Astrocyte (in vitro differentiated cells and primary cell): ENCODE measurements around the gene ASAH2.

Source experiments
- EZH2 ChIP-seq: IDR thresholded peaks from 2 replicates; pipeline ENCODE4 v1.6.1; 2012; ENCODE audit warnings: mild to moderate bottlenecking, low read length, inconsistent platforms; ENCODE audit not compliant: insufficient read depth
- TF ChIP-seq, protein P1 (sequence below): IDR thresholded peaks from 2 replicates; pipeline ENCODE4 v1.5.1; 2011; ENCODE audit warnings: low read depth, mild to moderate bottlenecking, inconsistent platforms, low read length, moderate library complexity; ENCODE audit not compliant: insufficient read depth

DNA sequence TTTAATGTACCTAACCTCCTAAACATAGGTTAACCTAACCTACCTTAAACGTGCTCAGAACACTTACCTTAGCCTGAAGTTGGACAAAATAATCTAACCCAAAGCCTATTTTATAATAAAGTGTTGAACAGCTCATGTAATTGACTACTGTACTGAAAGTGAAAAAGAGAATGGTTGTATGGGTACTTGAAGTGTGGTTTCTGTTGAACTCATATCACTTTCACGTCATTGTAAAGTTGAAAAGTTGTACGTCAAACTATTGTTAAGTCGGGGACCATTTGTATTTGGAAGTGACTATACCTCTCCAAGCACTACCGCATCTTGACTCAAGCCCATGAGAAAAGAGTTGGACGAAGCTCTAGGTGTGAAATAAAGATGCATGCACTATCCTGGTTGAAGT lies 37.9 kb upstream of the ASAH2 start:
- TF ChIP-seq, protein P1, sequence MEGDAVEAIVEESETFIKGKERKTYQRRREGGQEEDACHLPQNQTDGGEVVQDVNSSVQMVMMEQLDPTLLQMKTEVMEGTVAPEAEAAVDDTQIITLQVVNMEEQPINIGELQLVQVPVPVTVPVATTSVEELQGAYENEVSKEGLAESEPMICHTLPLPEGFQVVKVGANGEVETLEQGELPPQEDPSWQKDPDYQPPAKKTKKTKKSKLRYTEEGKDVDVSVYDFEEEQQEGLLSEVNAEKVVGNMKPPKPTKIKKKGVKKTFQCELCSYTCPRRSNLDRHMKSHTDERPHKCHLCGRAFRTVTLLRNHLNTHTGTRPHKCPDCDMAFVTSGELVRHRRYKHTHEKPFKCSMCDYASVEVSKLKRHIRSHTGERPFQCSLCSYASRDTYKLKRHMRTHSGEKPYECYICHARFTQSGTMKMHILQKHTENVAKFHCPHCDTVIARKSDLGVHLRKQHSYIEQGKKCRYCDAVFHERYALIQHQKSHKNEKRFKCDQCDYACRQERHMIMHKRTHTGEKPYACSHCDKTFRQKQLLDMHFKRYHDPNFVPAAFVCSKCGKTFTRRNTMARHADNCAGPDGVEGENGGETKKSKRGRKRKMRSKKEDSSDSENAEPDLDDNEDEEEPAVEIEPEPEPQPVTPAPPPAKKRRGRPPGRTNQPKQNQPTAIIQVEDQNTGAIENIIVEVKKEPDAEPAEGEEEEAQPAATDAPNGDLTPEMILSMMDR = no peak
- TF ChIP-seq EZH2 = no peak
